22Rv1 (cell line): Measurements from ENCODE around the gene ZFHX3.

Experiments used
- H3K27ac ChIP-seq: fragments of 450-650 bp; 2 replicates; pipeline ENCODE4 v1.5.1; 2017
- ZFX ChIP-seq: fragments of 450-650 bp; IDR thresholded peaks from 2 replicates; pipeline ENCODE4 v1.6.1; 2017; ENCODE audit warnings: antibody characterized with exemption, borderline replicate concordance
- TF ChIP-seq, protein P1 (sequence below): fragments of 450-650 bp; IDR thresholded peaks from 2 replicates; pipeline ENCODE4 v1.5.1; 2017; ENCODE audit warnings: mild to moderate bottlenecking

ZFHX3 gene

DNA sequence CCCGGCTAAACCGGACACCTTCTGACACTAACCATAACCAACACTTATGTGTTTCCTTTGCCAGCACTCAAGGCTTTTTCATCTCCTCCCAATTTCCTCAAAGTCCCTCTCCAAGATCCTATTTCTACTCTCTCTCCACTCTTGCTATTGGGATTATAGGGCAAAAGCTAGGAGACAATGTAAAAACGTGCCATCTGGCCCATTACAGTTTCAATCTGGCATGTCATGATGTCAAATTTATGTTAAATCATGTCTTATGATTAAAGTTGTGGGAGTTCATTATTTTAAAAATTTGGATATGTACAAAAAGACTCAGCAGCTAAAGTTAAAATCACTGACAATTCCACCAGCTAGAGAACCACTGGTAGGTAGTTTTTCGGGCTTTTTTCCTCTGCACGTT, 77.3 kb downstream of the ZFHX3 start:
- no peak overlapping the region for H3K27ac ChIP-seq
- TF ChIP-seq ZFX: no peak
- TF ChIP-seq, protein P1, sequence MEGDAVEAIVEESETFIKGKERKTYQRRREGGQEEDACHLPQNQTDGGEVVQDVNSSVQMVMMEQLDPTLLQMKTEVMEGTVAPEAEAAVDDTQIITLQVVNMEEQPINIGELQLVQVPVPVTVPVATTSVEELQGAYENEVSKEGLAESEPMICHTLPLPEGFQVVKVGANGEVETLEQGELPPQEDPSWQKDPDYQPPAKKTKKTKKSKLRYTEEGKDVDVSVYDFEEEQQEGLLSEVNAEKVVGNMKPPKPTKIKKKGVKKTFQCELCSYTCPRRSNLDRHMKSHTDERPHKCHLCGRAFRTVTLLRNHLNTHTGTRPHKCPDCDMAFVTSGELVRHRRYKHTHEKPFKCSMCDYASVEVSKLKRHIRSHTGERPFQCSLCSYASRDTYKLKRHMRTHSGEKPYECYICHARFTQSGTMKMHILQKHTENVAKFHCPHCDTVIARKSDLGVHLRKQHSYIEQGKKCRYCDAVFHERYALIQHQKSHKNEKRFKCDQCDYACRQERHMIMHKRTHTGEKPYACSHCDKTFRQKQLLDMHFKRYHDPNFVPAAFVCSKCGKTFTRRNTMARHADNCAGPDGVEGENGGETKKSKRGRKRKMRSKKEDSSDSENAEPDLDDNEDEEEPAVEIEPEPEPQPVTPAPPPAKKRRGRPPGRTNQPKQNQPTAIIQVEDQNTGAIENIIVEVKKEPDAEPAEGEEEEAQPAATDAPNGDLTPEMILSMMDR: no peak

DNA sequence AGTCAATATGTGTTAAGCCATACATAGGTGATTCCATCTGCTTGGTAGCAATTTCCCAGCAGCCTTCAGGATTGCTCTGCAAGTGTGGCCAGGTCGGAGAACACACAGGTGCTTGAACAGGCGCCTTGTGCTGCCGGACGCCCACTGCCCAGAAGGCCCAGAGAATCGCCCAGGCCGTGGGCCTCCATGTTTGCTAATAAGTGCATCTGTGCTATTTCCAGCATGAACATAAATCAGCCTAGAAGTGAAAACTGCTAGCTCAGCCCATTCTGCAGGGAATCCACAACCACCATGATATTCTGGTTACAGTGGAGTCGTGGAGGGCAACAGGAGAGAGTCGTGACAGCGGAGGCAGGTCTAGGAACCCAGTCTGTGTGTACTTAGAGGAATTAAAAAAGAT, 78.1 kb downstream of the ZFHX3 start:
- TF ChIP-seq, protein P1: no peak
- TF ChIP-seq ZFX: no peak
- no peak overlapping the region for H3K27ac ChIP-seq

DNA sequence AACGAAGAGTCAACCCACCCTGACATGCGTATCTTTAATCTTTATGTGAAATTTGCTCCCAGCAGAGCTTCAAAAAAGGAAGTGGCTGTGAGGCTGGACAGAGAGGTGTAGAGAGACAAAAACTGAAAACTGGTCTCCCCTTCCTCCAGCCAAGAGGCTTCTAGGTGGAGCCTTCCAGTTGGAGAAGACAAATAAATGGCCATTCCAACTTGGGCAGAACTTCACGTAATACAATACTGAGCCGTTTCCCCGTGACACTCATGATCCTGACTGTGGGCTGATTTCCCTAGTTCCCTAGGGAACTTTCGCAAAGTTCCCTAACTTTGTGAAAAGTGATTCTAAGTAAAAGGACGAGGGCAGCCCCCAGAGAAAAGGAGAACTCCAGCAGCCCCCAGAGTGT, 78.8 kb downstream of the ZFHX3 start:
- TF ChIP-seq, protein P1: no peak
- no peak for TF ChIP-seq ZFX
- no peak overlapping the region for H3K27ac ChIP-seq

DNA sequence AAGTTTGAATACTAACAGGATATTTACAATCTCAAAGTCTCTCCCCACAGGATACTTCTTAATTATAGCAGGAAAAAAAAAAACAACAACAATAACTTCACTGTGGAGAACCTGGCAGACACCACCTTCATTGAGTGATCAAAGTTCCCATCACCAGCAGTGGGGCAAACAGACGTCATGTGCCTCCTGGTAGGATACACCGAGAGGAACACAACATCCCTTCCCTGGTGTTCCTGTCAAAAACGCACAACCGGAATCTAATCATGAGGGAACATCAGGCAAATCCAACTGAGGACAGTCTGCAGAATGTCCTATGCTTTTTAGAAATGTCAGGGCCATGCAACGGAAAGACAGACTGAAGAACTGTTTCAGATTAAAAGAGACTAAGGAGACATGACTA, 80.0 kb downstream of the ZFHX3 start:
- no peak overlapping the region for H3K27ac ChIP-seq
- TF ChIP-seq, protein P1: no peak
- TF ChIP-seq ZFX: no peak

DNA sequence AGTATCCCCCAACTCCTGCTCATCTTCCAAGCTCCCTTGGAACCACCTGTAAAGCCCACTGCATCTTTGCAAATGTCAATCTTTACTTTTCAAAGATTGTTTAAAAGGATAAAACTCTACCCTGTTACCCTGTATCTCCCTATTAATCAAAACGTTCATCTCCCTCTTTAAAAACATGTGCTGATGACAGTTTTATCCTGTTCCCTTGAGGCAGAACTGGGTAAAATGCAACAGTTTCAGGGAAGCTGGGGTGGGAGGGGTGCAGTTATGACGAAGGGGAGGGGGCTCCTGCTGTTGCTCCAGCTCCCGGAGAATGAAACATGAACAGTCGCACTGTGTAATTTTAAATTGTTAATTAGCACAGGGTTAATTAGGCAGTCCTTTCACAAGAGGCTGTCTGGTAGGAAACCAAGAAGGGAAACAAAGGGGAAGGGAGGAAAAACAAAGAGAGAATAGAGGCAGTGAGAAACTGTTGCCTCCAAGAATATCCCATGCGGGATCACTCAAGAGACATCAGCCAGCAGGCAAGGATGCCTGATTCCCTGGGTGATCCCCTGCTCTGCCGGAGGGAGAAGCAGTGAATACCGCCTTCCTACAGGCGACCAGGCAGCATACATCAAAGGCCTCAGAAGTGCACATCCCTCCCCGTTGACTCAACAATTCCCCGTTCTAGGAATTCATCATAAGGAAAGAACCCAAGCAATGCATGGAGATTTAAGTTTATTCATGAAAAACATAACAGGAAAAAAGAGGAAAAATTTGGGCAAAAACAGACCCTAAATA, 84.2 kb downstream of the ZFHX3 start:
- H3K27ac ChIP-seq: no peak overlapping the region
- TF ChIP-seq, protein P1: no peak
- TF ChIP-seq ZFX: no peak

DNA sequence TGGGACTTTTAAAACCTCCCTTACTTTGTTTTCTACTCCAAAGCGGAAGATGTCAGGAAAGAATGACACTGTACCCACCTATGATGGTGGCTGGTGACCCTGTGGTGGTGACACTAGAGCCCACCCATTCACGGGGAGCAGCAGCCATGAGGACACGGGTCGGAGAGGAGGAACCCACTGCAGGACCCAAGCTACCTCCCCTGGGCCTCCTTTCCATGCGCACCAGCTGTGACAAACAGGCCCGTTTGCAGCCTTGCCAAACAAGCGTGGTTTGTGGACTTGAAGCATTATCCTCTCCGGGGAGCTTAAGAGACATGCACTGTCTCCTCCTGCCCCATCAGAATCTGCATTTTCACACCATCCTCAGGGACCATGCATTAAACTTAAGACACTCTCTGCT, 85.6 kb downstream of the ZFHX3 start:
- TF ChIP-seq ZFX: no peak
- TF ChIP-seq, protein P1: no peak
- H3K27ac ChIP-seq: no peak overlapping the region

DNA sequence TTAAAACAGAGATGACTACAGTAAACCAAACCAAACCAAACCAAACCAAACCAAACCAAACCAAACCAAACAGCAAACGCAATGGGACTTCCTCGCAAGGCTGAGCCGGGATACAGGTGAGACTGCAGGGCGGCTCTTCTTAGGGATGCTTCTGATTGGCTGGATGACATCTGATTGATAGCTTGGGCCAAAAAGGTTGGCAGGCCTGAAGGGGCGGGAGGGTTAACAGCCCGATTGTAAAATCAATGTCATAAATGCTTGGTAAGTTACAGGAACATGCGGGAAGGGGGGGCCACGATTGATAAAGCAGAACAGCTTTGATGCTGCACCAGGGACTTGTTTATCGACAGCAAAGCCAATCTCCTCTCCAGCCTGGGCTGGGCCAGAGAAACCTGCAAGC, 86.1 kb downstream of the ZFHX3 start:
- H3K27ac ChIP-seq: no peak overlapping the region
- TF ChIP-seq ZFX: no peak
- TF ChIP-seq, protein P1: peak; percentile 9; the same call in 1 of the 2 replicates
